ENCODE measurements around the gene CELA3B. TPM values are rescaled to one million over a fixed set of nuclear protein-coding genes. Genes with fewer than 3 reads are reported as not detected.
A peak's percentile ranks its signal among the peaks of the same experiment; 100 is the strongest.

Gene CELA3B
- total RNA-seq, 1 experiment from 2014 or later, result not detected

DNA sequence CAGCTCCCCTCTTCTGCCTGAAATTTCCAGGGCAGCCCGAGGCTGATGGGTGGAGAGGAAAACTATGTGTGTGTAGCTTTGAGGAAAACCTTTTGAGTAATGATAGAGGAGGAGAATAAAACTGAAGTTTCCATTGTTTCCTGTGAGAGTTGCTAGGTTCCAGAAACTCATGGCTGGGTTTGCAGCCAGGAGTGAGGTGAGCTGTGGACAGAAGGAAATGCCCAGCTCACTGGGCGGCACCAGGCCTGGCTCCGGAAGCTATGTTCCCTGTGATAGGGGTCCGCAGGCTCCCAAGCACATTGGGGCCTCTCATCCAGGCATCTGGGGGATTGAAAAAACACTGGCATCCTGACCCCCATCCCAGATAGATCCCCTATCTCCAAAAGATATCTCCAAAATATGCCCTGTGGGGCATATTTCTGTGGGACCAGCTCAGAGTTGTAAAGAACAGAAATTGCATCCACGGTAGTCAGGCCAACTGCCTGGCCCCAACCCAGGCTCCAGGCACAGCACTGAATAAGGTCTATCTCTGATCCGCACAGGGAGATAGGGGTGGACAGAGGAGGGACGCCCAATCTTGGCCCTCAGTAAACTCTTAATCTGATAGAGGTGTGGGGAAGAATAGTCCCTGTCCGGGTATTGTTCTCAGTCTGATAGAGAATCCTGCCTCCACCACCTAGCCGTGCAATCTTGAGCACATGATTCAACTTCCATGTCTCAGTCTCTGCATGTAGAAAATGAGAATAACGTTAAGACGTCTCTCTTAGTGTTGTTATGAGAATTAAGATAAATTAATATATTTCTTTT is 37.9 kb upstream of the CELA3B start:
- TF ChIP-seq CTCF (IDR thresholded peaks at IDR 0.05; ENCODE audit: insufficient read depth in 1 of 2, low read depth in 1 of 2, low read length in 1 of 2, severe bottlenecking in 1 of 2, unreplicated experiment in 1 of 2), result no peak
- H3K27ac Mint-ChIP-seq (ENCODE audit: unreplicated experiment), result peak overlapping the region; percentile 89
- H3K27me3 Mint-ChIP-seq (ENCODE audit: insufficient read depth, unreplicated experiment), result no peaks in the 10 kb centered on the region
- ChIA-PET CTCF (interaction anchor here (0.6 kb wide), 1 partner anchor 1405 kb away, joined by 4 read pairs; the partner anchor contains the start of gene HNRNPR), POLR2A (interaction anchor here (0.8 to 3.7 kb wide), 2 partner anchors 8 to 16 kb away, joined by 3 to 23 read pairs; no protein-coding TSS in a partner anchor)
- H3K36me3 ChIP-seq (ENCODE audit: control insufficient read depth, insufficient read depth, low read length), result no peaks in the 10 kb centered on the region; the same call in 1 of the 2 replicates
- peaks cover 42% of the 10 kb centered on the region for H3K4me1 ChIP-seq
- no peak overlapping the region for H3K4me3 ChIP-seq (ENCODE audit: low read depth, low read length)
- H3K36me3 Mint-ChIP-seq (ENCODE audit: insufficient read depth, unreplicated experiment), result peaks cover 29% of the 10 kb centered on the region
- no TSS peak for BruUV-seq (replicated peaks)
- DNase-seq, result no peak
- peaks cover 41% of the 10 kb centered on the region for H3K4me1 Mint-ChIP-seq (ENCODE audit: low read depth, unreplicated experiment)
- intact Hi-C loops (cut with micrococcal nuclease; ENCODE audit: unreplicated experiment), result loop anchor here (5.0 kb wide), 1 partner anchor 37 kb away; no protein-coding TSS in a partner anchor
- H3K27me3 ChIP-seq (replicated peaks; ENCODE audit: control insufficient read depth, insufficient read depth, low read length), result no peaks in the 10 kb centered on the region
- no peaks in the 10 kb centered on the region for H3K9me3 Mint-ChIP-seq (ENCODE audit: unreplicated experiment)
- peak overlapping the region; percentile 90 for H3K4me3 Mint-ChIP-seq (ENCODE audit: unreplicated experiment)
- H3K9me3 ChIP-seq, result no peaks in the 10 kb centered on the region

DNA sequence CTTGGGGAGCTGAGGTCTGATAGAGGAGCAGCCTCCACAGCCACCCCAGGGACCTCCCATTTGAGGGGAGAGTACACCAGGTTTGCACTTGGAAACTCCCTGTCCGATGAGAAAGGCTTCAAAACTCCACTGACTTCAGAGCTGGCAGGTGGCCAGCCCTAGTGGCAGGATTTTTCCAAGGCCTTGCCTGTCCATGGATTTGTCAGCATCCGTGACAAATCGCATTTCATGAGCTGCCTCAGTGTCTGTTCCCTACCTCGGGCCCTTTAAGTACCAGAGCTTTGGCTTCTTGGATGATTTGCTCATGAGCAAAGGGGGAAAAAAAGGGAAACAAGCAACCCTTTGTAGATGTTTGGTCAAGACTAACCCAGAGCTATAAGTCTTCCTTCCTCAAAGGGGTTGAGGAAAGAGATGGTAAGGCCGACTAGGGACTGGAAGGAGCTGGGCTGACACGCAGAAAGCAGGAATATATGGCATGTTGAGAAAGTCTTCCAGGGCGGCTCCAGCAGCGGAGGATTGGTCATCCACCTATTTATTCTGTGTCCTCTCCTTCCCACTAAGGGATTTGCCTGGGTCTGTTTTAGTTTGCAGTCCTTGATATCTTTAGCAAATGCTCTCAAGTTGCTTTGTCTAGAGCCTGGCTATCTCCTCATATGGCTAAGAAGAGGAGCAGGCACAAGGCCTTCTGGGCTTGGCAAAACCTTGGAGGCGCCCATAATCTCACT is 37.0 kb upstream of the CELA3B start:
- Mint-ChIP-seq H3K4me3 (ENCODE audit: unreplicated experiment) (no peak overlapping the region), H3K27me3 (ENCODE audit: insufficient read depth, unreplicated experiment) (no peaks in the 10 kb centered on the region), H3K36me3 (ENCODE audit: insufficient read depth, unreplicated experiment) (peaks cover 24% of the 10 kb centered on the region), H3K9me3 (ENCODE audit: unreplicated experiment) (no peaks in the 10 kb centered on the region), H3K27ac (ENCODE audit: unreplicated experiment) (no peak overlapping the region), H3K4me1 (ENCODE audit: low read depth, unreplicated experiment) (peaks cover 45% of the 10 kb centered on the region)
- no peak for DNase-seq
- no peaks in the 10 kb centered on the region for H3K27me3 ChIP-seq (replicated peaks; ENCODE audit: control insufficient read depth, insufficient read depth, low read length)
- no peaks in the 10 kb centered on the region for H3K36me3 ChIP-seq (ENCODE audit: control insufficient read depth, insufficient read depth, low read length)
- no peak overlapping the region for H3K4me3 ChIP-seq (ENCODE audit: low read depth, low read length)
- TF ChIP-seq CTCF (IDR thresholded peaks at IDR 0.05; ENCODE audit: insufficient read depth in 1 of 2, low read depth in 1 of 2, low read length in 1 of 2, severe bottlenecking in 1 of 2, unreplicated experiment in 1 of 2), result no peak
- H3K4me1 ChIP-seq, result peaks cover 41% of the 10 kb centered on the region
- POLR2A ChIA-PET, result interaction anchor here (0.8 kb wide), 1 partner anchor 9 kb away, joined by 3 read pairs; no protein-coding TSS in a partner anchor
- CTCF ChIA-PET, result no interaction called here
- no TSS peak for BruUV-seq (replicated peaks)
- H3K9me3 ChIP-seq, result no peaks in the 10 kb centered on the region
- intact Hi-C loops (cut with micrococcal nuclease; ENCODE audit: unreplicated experiment), result loop anchor here (5.0 kb wide), 1 partner anchor 38 kb away; no protein-coding TSS in a partner anchor

- BruUV-seq (replicated peaks), result no TSS peak
- POLR2A ChIA-PET, result no interaction called here
- Mint-ChIP-seq H3K27ac (ENCODE audit: unreplicated experiment) (no peak overlapping the region), H3K4me1 (ENCODE audit: low read depth, unreplicated experiment) (peaks cover 42% of the 10 kb centered on the region), H3K36me3 (ENCODE audit: insufficient read depth, unreplicated experiment) (peaks cover 19% of the 10 kb centered on the region), H3K4me3 (ENCODE audit: unreplicated experiment) (no peak overlapping the region), H3K27me3 (ENCODE audit: insufficient read depth, unreplicated experiment) (no peaks in the 10 kb centered on the region), H3K9me3 (ENCODE audit: unreplicated experiment) (no peaks in the 10 kb centered on the region)
- Histone ChIP-seq H3K36me3 (ENCODE audit: control insufficient read depth, insufficient read depth, low read length) (no peaks in the 10 kb centered on the region), H3K9me3 (no peaks in the 10 kb centered on the region), H3K4me1 (peaks cover 34% of the 10 kb centered on the region), H3K27me3 (replicated peaks; ENCODE audit: control insufficient read depth, insufficient read depth, low read length) (no peaks in the 10 kb centered on the region), H3K4me3 (ENCODE audit: low read depth, low read length) (no peak overlapping the region)
- DNase-seq, result no peak
- no peak for TF ChIP-seq CTCF (IDR thresholded peaks at IDR 0.05; ENCODE audit: insufficient read depth in 1 of 2, low read depth in 1 of 2, low read length in 1 of 2, severe bottlenecking in 1 of 2, unreplicated experiment in 1 of 2)
- CTCF ChIA-PET, result no interaction called here
- intact Hi-C loops (cut with micrococcal nuclease; ENCODE audit: unreplicated experiment), result no loop called here
These were observed 36.3 kb upstream of the CELA3B start for GRCh38 chr1:21940492-21940891.
